Mucosa of descending colon (tissue), 3 donors: ENCODE results near the gene TPSG1. TPM values are rescaled to one million over a fixed set of nuclear protein-coding genes. Genes with fewer than 3 reads are reported as not detected.
"Not testable (repeated sequence)": the region's sequence is repeated elsewhere in the genome, so short reads cannot be mapped to it uniquely, and the experiment has no call there.

ENCODE experiments used
- ATAC-seq: fragments of 200-7000 bp; cut with Tn5 transposase; one replicate; pipeline ENCODE4 v1.9.1; 2020; ENCODE audit warnings: mild to moderate bottlenecking, moderate library complexity
- DNase-seq, 3 donors: peaks; one replicate each; pipeline ENCODE4 v3.0.0-alpha.2; 2020
- H3K36me3 ChIP-seq: fragments of 200-600 bp; one replicate; pipeline ENCODE4 v1.8.0; 2021; ENCODE audit warnings: low read depth, mild to moderate bottlenecking
- H3K4me1 ChIP-seq: fragments of 200-600 bp; one replicate; pipeline ENCODE4 v1.8.0; 2021; ENCODE audit warnings: low read depth, mild to moderate bottlenecking
- H3K4me3 ChIP-seq: fragments of 200-600 bp; one replicate; pipeline ENCODE4 v1.8.0; 2021; ENCODE audit warnings: mild to moderate bottlenecking
- H3K9me3 ChIP-seq: fragments of 200-600 bp; one replicate; pipeline ENCODE4 v1.8.0; 2021; ENCODE audit warnings: mild to moderate bottlenecking
- intact Hi-C, 2 donors: fragments of 100-400 bp; cut with DNase I in 1 of 2; cut with micrococcal nuclease in 1 of 2; formaldehyde crosslinking; loops; one replicate each; pipeline versions ENCODE4 v1.11.0 to v1.11.1; 2022; cut with DNase I, micrococcal nuclease
- total RNA-seq, 3 donors: library from RNA; stranded (reverse); fragmentation: NEBNext Ultra II Directional in 2 of 3; extraction: Animal tissue kit (Norgen Biotek cat#: 25700) in 2 of 3; gene quantifications; one replicate each; pipeline versions ENCODE4 v1.2.1 to v1.2.4, GENCODE V29; 2021 to 2023
- TF ChIP-seq, protein P1 (sequence below): fragments of 200-600 bp; IDR thresholded peaks from one replicate; pipeline ENCODE4 v1.8.0; 2022; ENCODE audit warnings: antibody characterized with exemption, mild to moderate bottlenecking
- donor health status: DM: no; HTN: no; CAD: no; lungs with moderate emphysema.
- donor health status: DM: no; HTN: no; CAD: no.
- donor health status: DM: no; HTN: yes; CAD: no.

TPSG1 gene
- total RNA-seq, 3 donors from 2014 or later: 23.3 to 61.3 (median 53.7) TPM

DNA sequence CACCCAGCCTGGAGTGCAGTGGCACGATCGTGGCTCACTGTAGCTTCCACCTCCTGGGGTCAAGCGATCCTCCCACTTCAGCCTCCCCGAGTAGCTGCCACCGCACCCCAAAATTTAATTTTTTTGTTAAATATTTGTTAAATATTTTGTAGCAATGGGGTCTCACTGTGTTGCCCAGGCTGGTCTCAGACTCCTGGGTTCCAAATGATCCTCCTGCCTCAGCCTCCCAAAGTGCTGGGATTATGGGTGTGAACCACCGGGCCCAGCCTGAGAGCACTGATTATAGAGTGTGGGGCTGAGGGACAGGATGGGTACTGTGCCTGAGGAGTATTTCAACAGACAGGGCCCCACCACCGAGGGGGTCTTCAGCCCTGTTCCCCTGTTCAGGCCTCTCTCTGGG is 35.6 kb downstream of the TPSG1 start:
- no peaks in the 10 kb centered on the region for H3K36me3 ChIP-seq
- no peaks in the 10 kb centered on the region for H3K4me1 ChIP-seq
- TF ChIP-seq, protein P1, sequence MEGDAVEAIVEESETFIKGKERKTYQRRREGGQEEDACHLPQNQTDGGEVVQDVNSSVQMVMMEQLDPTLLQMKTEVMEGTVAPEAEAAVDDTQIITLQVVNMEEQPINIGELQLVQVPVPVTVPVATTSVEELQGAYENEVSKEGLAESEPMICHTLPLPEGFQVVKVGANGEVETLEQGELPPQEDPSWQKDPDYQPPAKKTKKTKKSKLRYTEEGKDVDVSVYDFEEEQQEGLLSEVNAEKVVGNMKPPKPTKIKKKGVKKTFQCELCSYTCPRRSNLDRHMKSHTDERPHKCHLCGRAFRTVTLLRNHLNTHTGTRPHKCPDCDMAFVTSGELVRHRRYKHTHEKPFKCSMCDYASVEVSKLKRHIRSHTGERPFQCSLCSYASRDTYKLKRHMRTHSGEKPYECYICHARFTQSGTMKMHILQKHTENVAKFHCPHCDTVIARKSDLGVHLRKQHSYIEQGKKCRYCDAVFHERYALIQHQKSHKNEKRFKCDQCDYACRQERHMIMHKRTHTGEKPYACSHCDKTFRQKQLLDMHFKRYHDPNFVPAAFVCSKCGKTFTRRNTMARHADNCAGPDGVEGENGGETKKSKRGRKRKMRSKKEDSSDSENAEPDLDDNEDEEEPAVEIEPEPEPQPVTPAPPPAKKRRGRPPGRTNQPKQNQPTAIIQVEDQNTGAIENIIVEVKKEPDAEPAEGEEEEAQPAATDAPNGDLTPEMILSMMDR: no peak
- intact Hi-C loops: no loop called here
- no peak overlapping the region for H3K4me3 ChIP-seq
- no peaks in the 10 kb centered on the region for H3K9me3 ChIP-seq
- DNase-seq (no peak), ATAC-seq (no peak)

DNA sequence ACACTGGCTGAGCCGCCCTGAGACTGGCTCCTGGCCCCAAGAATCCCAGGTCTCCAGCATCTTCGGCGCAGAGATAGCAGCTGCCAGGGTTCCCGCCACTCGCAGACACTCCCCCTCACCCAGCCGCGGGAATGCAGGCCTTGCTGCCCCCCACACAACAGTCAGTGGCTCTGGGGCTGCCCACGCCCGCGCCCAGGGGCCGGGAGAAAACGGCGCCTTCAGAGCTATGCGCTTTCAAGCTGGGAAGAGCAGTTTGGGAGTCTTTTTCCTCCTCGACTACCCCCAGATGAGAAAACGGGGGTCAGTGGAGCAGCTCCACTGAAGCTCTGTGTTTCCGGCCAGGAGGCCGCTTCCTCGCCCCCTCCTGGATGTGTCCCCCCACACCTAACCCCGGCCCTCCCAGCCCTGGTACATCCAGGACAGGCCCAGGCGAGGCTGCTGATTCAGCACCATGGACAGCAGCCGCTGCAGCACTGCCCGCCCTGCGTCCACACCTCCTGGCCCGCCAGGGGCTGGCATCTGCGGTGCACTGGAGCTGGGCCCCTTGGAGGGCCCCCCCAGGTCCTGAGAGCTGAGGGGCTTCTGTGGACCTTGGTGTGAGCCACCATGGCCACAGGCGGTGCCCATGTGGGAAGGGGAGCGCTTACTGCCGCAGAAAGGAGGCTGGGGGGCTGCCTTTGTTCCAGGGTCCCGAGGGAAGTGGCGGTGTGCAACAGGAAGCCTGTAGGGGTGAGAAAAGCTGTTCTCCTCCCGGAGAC is 36.5 kb downstream of the TPSG1 start:
- intact Hi-C loops: no loop called here
- ATAC-seq (peak; percentile 66), DNase-seq (peak in 2 of 3 donors; percentile 58 to 67)
- H3K4me1 ChIP-seq: no peaks in the 10 kb centered on the region
- TF ChIP-seq, protein P1: no peak
- H3K4me3 ChIP-seq: no peak overlapping the region
- H3K9me3 ChIP-seq: no peaks in the 10 kb centered on the region
- no peaks in the 10 kb centered on the region for H3K36me3 ChIP-seq

DNA sequence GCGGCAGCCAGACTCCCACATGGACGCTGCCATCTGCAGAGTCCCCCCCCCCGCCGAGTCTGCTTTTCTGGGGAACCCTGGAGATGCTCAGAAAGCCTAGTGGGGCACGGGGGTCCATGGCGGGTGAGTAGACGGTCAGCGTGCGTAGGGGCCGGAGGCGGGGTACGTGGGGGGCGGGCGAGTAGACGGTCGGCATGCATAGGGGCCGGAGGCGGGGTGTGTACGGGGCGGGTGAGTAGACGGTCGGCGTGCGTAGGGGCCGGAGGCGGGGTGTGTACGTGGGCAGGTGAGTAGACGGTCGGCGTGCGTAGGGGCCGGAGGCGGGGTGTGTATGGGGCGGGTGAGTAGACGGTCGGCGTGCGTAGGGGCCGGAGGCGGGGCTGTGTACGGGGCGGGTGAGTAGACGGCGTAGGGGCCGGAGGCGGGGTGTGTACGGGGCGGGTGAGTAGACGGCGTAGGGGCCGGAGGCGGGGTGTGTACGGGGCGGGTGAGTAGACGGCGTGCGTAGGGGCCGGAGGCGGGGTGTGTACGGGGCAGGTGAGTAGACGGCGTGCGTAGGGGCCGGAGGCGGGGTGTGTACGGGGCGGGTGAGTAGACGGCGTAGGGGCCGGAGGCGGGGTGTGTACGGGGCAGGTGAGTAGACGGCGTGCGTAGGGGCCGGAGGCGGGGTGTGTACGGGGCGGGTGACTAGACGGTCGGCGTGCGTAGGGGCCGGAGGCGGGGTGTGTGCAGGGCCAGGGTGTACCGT is 39.4 kb downstream of the TPSG1 start:
- ATAC-seq, H3K9me3 ChIP-seq, DNase-seq, intact Hi-C loops, H3K4me3 ChIP-seq, H3K36me3 ChIP-seq, H3K4me1 ChIP-seq: not testable (repeated sequence)

DNA sequence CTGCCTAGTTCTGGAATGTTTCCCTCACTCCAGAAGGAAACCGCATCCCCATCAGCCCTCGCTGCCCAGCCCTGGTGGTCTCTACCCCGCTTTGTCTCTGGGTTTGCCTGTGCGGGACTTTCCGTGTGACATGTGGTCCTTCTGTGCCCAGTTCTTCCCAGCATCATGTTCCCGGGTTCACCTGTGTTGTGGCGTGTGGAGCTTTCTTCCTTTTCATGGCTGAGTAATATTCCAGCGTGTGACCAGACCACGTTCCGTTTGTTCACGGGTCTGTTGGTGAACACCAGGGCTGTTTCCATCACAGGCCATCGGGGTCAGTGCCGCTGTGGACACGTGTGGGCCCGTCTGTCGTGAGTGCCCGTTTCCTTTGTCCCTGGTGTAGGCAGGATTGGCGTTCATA is 40.1 kb downstream of the TPSG1 start:
- no peaks in the 10 kb centered on the region for H3K36me3 ChIP-seq
- no peak for DNase-seq
- no peaks in the 10 kb centered on the region for H3K9me3 ChIP-seq
- H3K4me1 ChIP-seq: peaks cover 5% of the 10 kb centered on the region
- intact Hi-C loops: no loop called here
- TF ChIP-seq, protein P1: no peak
- H3K4me3 ChIP-seq: no peak overlapping the region
- no peak for ATAC-seq

DNA sequence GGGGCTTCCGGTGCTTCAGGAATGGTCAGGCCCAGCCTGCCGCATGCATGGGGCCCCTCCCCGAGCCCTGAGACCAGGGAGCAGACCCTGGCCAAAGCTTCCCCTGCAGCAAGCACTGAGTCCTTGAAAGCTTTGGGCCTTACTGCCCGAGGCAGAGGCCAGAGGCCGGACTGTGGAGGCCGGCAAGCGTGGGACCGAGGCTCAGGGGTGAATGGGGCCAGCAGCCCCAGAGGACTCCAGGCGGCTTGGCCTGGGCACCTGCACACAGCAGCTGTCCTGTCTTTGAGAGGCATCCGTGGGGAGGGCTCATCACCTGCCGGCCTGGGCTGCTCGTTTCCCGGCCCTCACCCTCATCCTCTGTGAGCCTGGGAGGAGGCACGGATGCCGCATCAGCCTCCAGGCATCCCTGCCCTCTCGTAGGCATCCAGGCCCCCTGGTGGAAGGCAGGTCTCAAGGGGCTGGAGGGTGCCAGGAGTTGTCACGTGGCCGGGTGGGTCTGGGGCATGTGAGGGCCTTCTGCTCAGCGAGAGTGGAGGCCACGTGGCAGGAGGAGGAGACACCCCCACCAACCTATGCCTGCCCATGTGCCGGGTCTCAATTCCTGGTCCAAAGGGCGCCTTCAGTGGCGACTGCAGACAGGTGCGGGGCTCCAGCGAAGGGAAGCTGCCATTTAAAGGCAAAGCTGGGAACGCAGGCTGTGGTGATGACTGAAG is 40.8 kb downstream of the TPSG1 start:
- no peaks in the 10 kb centered on the region for H3K36me3 ChIP-seq
- H3K4me1 ChIP-seq: peaks cover 5% of the 10 kb centered on the region
- H3K9me3 ChIP-seq: no peaks in the 10 kb centered on the region
- ATAC-seq (no peak), DNase-seq (no peak)
- TF ChIP-seq, protein P1: no peak
- intact Hi-C loops: no loop called here
- no peak overlapping the region for H3K4me3 ChIP-seq
